SK-N-SH (cell line): Measurements from ENCODE around the gene DDAH2. TPM values are rescaled to one million over a fixed set of nuclear protein-coding genes. Genes with fewer than 3 reads are reported as not detected.
A peak's percentile ranks its signal among the peaks of the same experiment; 100 is the strongest.

Source experiments
- CTCF ChIA-PET: fragments of 300-600, 350-600 bp; formaldehyde crosslinking; extraction: SDS; loops from one replicate; lab custom pipeline; 2021; lab: Yijun Ruan, JAX
- POLR2A ChIA-PET: fragments of 350-600 bp; sonication (Branson Sonifier 250); formaldehyde crosslinking; extraction: SDS; loops from one replicate; lab custom pipeline; 2020; ENCODE audit warnings: antibody characterized with exemption, inconsistent platforms; lab: Yijun Ruan, JAX
- DNase-seq: peaks from one replicate; pipeline ENCODE4 v3.0.0; 2012
- H2AFZ ChIP-seq: fragments of 200-600 bp; sonication (generic); 2 replicates; pipeline ENCODE4 v1.8.1; 2016; ENCODE audit warnings: antibody characterized with exemption, mild to moderate bottlenecking, low read depth
- H3F3A ChIP-seq: fragments of 200-600 bp; sonication (generic); replicated peaks from 2 replicates; pipeline ENCODE3; 2016; ENCODE audit warnings: antibody characterized with exemption, mild to moderate bottlenecking; ENCODE audit not compliant: insufficient read depth
- H3K27ac ChIP-seq, 2 experiments: fragments of 200-500 bp in 1 of 2; fragments of 200-600 bp in 1 of 2; sonication (Bioruptor generic) in 1 of 2; sonication (generic), shearing (Covaris generic) in 1 of 2; 2 replicates each; pipeline versions ENCODE4 v1.5.1 to v1.6.1; 2014 to 2016; ENCODE audit warnings: low read depth in 2 of 2, inconsistent platforms in 1 of 2, low read length in 1 of 2, mild to moderate bottlenecking in 1 of 2, mixed read lengths in 1 of 2
- H3K27me3 ChIP-seq: fragments of 200-600 bp; sonication (generic), shearing (Covaris generic); 2 replicates; pipeline ENCODE4 v1.6.1; 2016; ENCODE audit warnings: mixed run types; ENCODE audit not compliant: insufficient read depth
- H3K36me3 ChIP-seq, 2 experiments: fragments of 200-500 bp in 1 of 2; fragments of 200-600 bp in 1 of 2; sonication (Bioruptor generic) in 1 of 2; sonication (generic) in 1 of 2; replicated peaks in 1 of 2; 2 replicates each; pipeline versions ENCODE3 to v1.5.1; 2014 to 2016; ENCODE audit warnings: low read length in 1 of 2, mild to moderate bottlenecking in 1 of 2; ENCODE audit not compliant: insufficient read depth in 2 of 2, control insufficient read depth in 1 of 2
- H3K4me1 ChIP-seq, 2 experiments: fragments of 200-500 bp in 1 of 2; fragments of 200-600 bp in 1 of 2; sonication (Bioruptor generic) in 1 of 2; sonication (generic), shearing (Covaris generic) in 1 of 2; 2 replicates each; pipeline versions ENCODE4 v1.5.1 to v1.6.1; 2014 to 2016; ENCODE audit warnings: low read depth in 1 of 2, low read length in 1 of 2, mixed run types in 1 of 2; ENCODE audit not compliant: insufficient read depth in 2 of 2, control insufficient read depth in 1 of 2
- H3K4me2 ChIP-seq: fragments of 200-600 bp; sonication (generic), shearing (Covaris generic); 2 replicates; pipeline ENCODE4 v1.6.1; 2017; ENCODE audit warnings: mixed run types
- H3K4me3 ChIP-seq, 2 experiments: fragments of 200-500 bp in 1 of 2; fragments of 200-600 bp in 1 of 2; sonication (Bioruptor generic) in 1 of 2; sonication (generic), shearing (Covaris generic) in 1 of 2; 2 replicates each; pipeline versions ENCODE4 v1.5.1 to v1.8.1; 2014 to 2016; ENCODE audit warnings: low read depth in 2 of 2, inconsistent platforms in 1 of 2, low read length in 1 of 2, mild to moderate bottlenecking in 1 of 2, mixed read lengths in 1 of 2, moderate library complexity in 1 of 2
- H3K79me2 ChIP-seq: fragments of 200-600 bp; sonication (generic); 2 replicates; pipeline ENCODE4 v1.8.1; 2017; ENCODE audit warnings: mild to moderate bottlenecking; ENCODE audit not compliant: insufficient read depth
- H3K9ac ChIP-seq: fragments of 200-600 bp; sonication (generic); 2 replicates; pipeline ENCODE4 v1.6.1; 2017; ENCODE audit warnings: mixed run types
- H3K9me2 ChIP-seq: fragments of 200-600 bp; sonication (generic); 2 replicates; pipeline ENCODE4 v1.6.1; 2017; ENCODE audit warnings: mixed run types
- H3K9me3 ChIP-seq: fragments of 200-600 bp; sonication (generic); 2 replicates; pipeline ENCODE4 v1.6.1; 2017; ENCODE audit warnings: mixed run types, mild to moderate bottlenecking, moderate library complexity
- H4K20me1 ChIP-seq: fragments of 200-600 bp; sonication (generic); 2 replicates; pipeline ENCODE4 v1.6.1; 2017; ENCODE audit warnings: mild to moderate bottlenecking, mixed run types; ENCODE audit not compliant: insufficient read depth
- CTCF ChIP-seq: fragments of 200-600 bp; sonication (generic); IDR thresholded peaks from 2 replicates; pipeline ENCODE4 v1.6.1; 2017; ENCODE audit warnings: antibody characterized with exemption, mild to moderate bottlenecking, moderate library complexity
- EZH2phosphoT487 ChIP-seq: fragments of 200-600 bp; sonication (generic); IDR thresholded peaks from 2 replicates; pipeline ENCODE4 v1.6.1; 2017; ENCODE audit warnings: low read depth, mixed run types, mild to moderate bottlenecking, antibody characterized with exemption, moderate library complexity, borderline replicate concordance
- NFIC ChIP-seq: IDR thresholded peaks from 2 replicates; pipeline ENCODE4 v1.4.0; 2012; ENCODE audit warnings: borderline replicate concordance
- ZBTB33 ChIP-seq: IDR thresholded peaks from 2 replicates; pipeline ENCODE4 v1.4.0; 2012; ENCODE audit warnings: low read depth, borderline replicate concordance
- WGBS: methylation state at CpG from one replicate; pipeline ENCODE4 v1.1.6; 2017; ENCODE audit warnings: low lambda C conversion rate; 5-methylcytosine and 5-hydroxymethylcytosine counted together
- polyA plus RNA-seq, 3 experiments: library from polyadenylated mRNA; depleted of rRNA; stranded (reverse); fragments of >200 nt; gene quantifications; 2 replicates each; pipeline ENCODE4 v1.2.3, GENCODE V29; 2012

DDAH2 gene
- polyA plus RNA-seq, 1 of the 3 experiments (the other 2 are of a cell fraction), result 180 TPM

- no peaks in the 10 kb centered on the region for H3K9me2 ChIP-seq
- TF ChIP-seq ZBTB33, result no peak
- TF ChIP-seq EZH2phosphoT487, result no peak
- TF ChIP-seq, all 33 proteins: peak for 0
- no peak overlapping the region for H3K27ac ChIP-seq
- POLR2A ChIA-PET, result no interaction called here
- 64% methylated on average over 5 of the region's 5 CpGs for WGBS
- H3K4me1 ChIP-seq, result no peaks in the 10 kb centered on the region
- no peaks in the 10 kb centered on the region for H3K79me2 ChIP-seq
- peaks cover 3% of the 10 kb centered on the region for H3F3A ChIP-seq
- H3K4me2 ChIP-seq, result no peak overlapping the region
- no peaks in the 10 kb centered on the region for H3K9me3 ChIP-seq
- CTCF ChIA-PET, result interaction anchor here (1.1 to 1.5 kb wide), 4 partner anchors 10 to 77 kb away, joined by 3 to 4 read pairs (median 3); no protein-coding TSS in a partner anchor
- no peaks in the 10 kb centered on the region for H3K36me3 ChIP-seq
- H3K9ac ChIP-seq, result no peak overlapping the region
- H4K20me1 ChIP-seq, result no peaks in the 10 kb centered on the region
- H2AFZ ChIP-seq, result no peak overlapping the region
- H3K4me3 ChIP-seq, result no peak overlapping the region
- DNase-seq, result no peak
- no peaks in the 10 kb centered on the region for H3K27me3 ChIP-seq
These were observed 15.0 kb downstream of the DDAH2 start for GRCh38 chr6:31713991-31714684.

- Histone ChIP-seq H3K79me2 (no peaks in the 10 kb centered on the region), H3F3A (peaks cover 3% of the 10 kb centered on the region), H3K27me3 (no peaks in the 10 kb centered on the region), H3K4me2 (no peak overlapping the region), H3K9me2 (no peaks in the 10 kb centered on the region), H3K36me3 (no peaks in the 10 kb centered on the region), H3K4me1 (no peaks in the 10 kb centered on the region), H2AFZ (no peak overlapping the region), H3K9ac (no peak overlapping the region), H3K27ac (no peak overlapping the region), H3K9me3 (no peaks in the 10 kb centered on the region), H3K4me3 (no peak overlapping the region), H4K20me1 (no peaks in the 10 kb centered on the region)
- 73% methylated on average over 4 of the region's 4 CpGs for WGBS
- DNase-seq, result no peak
- ChIA-PET CTCF (interaction anchor here (1.1 to 1.5 kb wide), 3 partner anchors 15 to 77 kb away, joined by 3 to 4 read pairs (median 3); no protein-coding TSS in a partner anchor), POLR2A (no interaction called here)
- no peak for TF ChIP-seq NFIC
These were observed 15.6 kb downstream of the DDAH2 start for GRCh38 chr6:31713465-31713864.

- H3K4me1 ChIP-seq, result no peaks in the 10 kb centered on the region
- TF ChIP-seq ZBTB33 (no peak), CTCF (peak; percentile 25; the same call in 1 of the 2 replicates)
- TF ChIP-seq, all 33 proteins: peak for 1
- H3F3A ChIP-seq, result peaks cover 3% of the 10 kb centered on the region
- H3K27me3 ChIP-seq, result no peaks in the 10 kb centered on the region
- 72% methylated on average over 5 of the region's 8 CpGs for WGBS
- CTCF ChIA-PET, result interaction anchor here (1.2 to 2.9 kb wide), 5 partner anchors 10 to 118 kb away, joined by 3 to 9 read pairs (median 5); partner anchors contain the start of gene ABHD16A
- DNase-seq, result no peak
- no peak overlapping the region for H3K27ac ChIP-seq
- H2AFZ ChIP-seq, result no peak overlapping the region
- H3K9ac ChIP-seq, result no peak overlapping the region
- H3K9me3 ChIP-seq, result no peaks in the 10 kb centered on the region
- H3K9me2 ChIP-seq, result no peaks in the 10 kb centered on the region
- POLR2A ChIA-PET, result no interaction called here
- H4K20me1 ChIP-seq, result no peaks in the 10 kb centered on the region
- no peaks in the 10 kb centered on the region for H3K79me2 ChIP-seq
- no peak overlapping the region for H3K4me2 ChIP-seq
- H3K36me3 ChIP-seq, result no peaks in the 10 kb centered on the region
- no peak overlapping the region for H3K4me3 ChIP-seq
These were observed 16.8 kb downstream of the DDAH2 start for GRCh38 chr6:31712296-31712695.
